Neural cell (in vitro differentiated cells): Measurements from ENCODE around the gene WFS1. TPM values are rescaled to one million over a fixed set of nuclear protein-coding genes. Genes with fewer than 3 reads are reported as not detected.

ENCODE experiments used
- H2AFZ ChIP-seq: fragments of 200-600, 300-800 bp; sonication (generic), shearing (Covaris generic); 2 replicates; pipeline ENCODE4 v1.6.0; 2014; ENCODE audit warnings: low read depth, mild to moderate bottlenecking, antibody characterized with exemption, low read length, moderate library complexity
- H3F3A ChIP-seq: fragments of 200-600 bp; shearing (Covaris generic); 2 replicates; pipeline ENCODE4 v1.6.1; 2016; ENCODE audit warnings: mild to moderate bottlenecking, moderate library complexity, mixed read lengths, antibody characterized with exemption, low read length; ENCODE audit not compliant: insufficient read depth, poor library complexity, severe bottlenecking
- H3K27ac ChIP-seq: fragments of 200-600, 300-800 bp; sonication (generic), shearing (Covaris generic); 2 replicates; pipeline ENCODE4 v1.5.1; 2014; ENCODE audit warnings: mild to moderate bottlenecking, low read length, moderate library complexity
- H3K27me3 ChIP-seq: fragments of 300-800, 200-600 bp; sonication (generic), shearing (Covaris generic); 2 replicates; pipeline ENCODE4 v1.6.0; 2014; ENCODE audit warnings: mild to moderate bottlenecking, low read depth, low read length, moderate library complexity; ENCODE audit not compliant: insufficient read depth
- H3K36me3 ChIP-seq: fragments of 300-800, 200-600 bp; sonication (generic), shearing (Covaris generic); 2 replicates; pipeline ENCODE4 v1.5.1; 2014; ENCODE audit warnings: mild to moderate bottlenecking, antibody characterized with exemption, low read length, moderate library complexity; ENCODE audit not compliant: insufficient read depth
- H3K4me2 ChIP-seq: fragments of 300-800, 200-600 bp; sonication (generic), shearing (Covaris generic); 2 replicates; pipeline ENCODE4 v1.6.0; 2014; ENCODE audit warnings: mild to moderate bottlenecking, low read length
- H3K4me3 ChIP-seq: fragments of 300-800, 200-600 bp; sonication (generic), shearing (Covaris generic); 2 replicates; pipeline ENCODE4 v1.5.1; 2014; ENCODE audit warnings: mild to moderate bottlenecking, low read length, moderate library complexity
- H3K79me2 ChIP-seq: fragments of 200-600 bp; shearing (Covaris generic); replicated peaks from 2 replicates; pipeline ENCODE4 v1.6.0; 2014; ENCODE audit warnings: mild to moderate bottlenecking, low read length, moderate library complexity; ENCODE audit not compliant: insufficient read depth
- H3K9ac ChIP-seq: fragments of 300-800, 200-600 bp; sonication (generic), shearing (Covaris generic); 2 replicates; pipeline ENCODE4 v1.6.1; 2016; ENCODE audit warnings: mild to moderate bottlenecking, low read length, mixed read lengths
- H3K9me2 ChIP-seq: fragments of 200-600 bp; shearing (Covaris generic); 2 replicates; pipeline ENCODE4 v1.6.1; 2016; ENCODE audit warnings: mild to moderate bottlenecking, low read length, mixed read lengths; ENCODE audit not compliant: insufficient read depth
- H3K9me3 ChIP-seq: fragments of 200-600, 300-800 bp; sonication (generic), shearing (Covaris generic); 2 replicates; pipeline ENCODE4 v1.6.1; 2016; ENCODE audit warnings: mild to moderate bottlenecking, mixed run types, low read length, moderate library complexity, mixed read lengths
- H4K20me1 ChIP-seq: fragments of 200-600 bp; shearing (Covaris generic); 2 replicates; pipeline ENCODE4 v1.6.1; 2016; ENCODE audit warnings: mild to moderate bottlenecking, mixed run types; ENCODE audit not compliant: insufficient read depth
- EP300 ChIP-seq: fragments of 450-650 bp; conservative IDR thresholded peaks from 2 replicates; pipeline ENCODE4 v1.6.1; 2014; ENCODE audit warnings: antibody characterized with exemption, mild to moderate bottlenecking, moderate library complexity; ENCODE audit not compliant: poor library complexity, severe bottlenecking
- EZH2 ChIP-seq: fragments of 200-600, 300-800 bp; shearing (Covaris generic), sonication (generic); IDR thresholded peaks from 2 replicates; pipeline ENCODE4 v1.6.1; 2014; ENCODE audit warnings: antibody characterized with exemption, low read length, borderline replicate concordance, mild to moderate bottlenecking; ENCODE audit not compliant: insufficient read depth, poor library complexity, severe bottlenecking
- MXI1 ChIP-seq: fragments of 450-650 bp; conservative IDR thresholded peaks from 2 replicates; pipeline ENCODE4 v1.6.1; 2014; ENCODE audit warnings: antibody characterized with exemption, mild to moderate bottlenecking; ENCODE audit not compliant: poor library complexity, severe bottlenecking
- POLR2AphosphoS5 ChIP-seq: IDR thresholded peaks from 2 replicates; pipeline ENCODE4 v1.6.1; 2012
- RAD21 ChIP-seq: fragments of 450-650 bp; conservative IDR thresholded peaks from 2 replicates; pipeline ENCODE4 v1.6.1; 2014; ENCODE audit warnings: antibody characterized with exemption, mild to moderate bottlenecking, moderate library complexity
- REST ChIP-seq: IDR thresholded peaks from 2 replicates; pipeline ENCODE4 v1.6.1; 2012; ENCODE audit warnings: borderline replicate concordance
- SMC3 ChIP-seq: fragments of 450-650 bp; conservative IDR thresholded peaks from 2 replicates; pipeline ENCODE4 v1.6.1; 2014; ENCODE audit warnings: antibody characterized with exemption, mild to moderate bottlenecking, moderate library complexity; ENCODE audit not compliant: poor library complexity
- TAF1 ChIP-seq: IDR thresholded peaks from 2 replicates; pipeline ENCODE4 v1.6.1; 2012; ENCODE audit warnings: low read depth
- polyA plus RNA-seq: library from polyadenylated mRNA; depleted of rRNA; stranded (reverse); fragments of >200 nt; gene quantifications from 2 replicates; pipeline ENCODE4 v1.2.3, GENCODE V29; 2014
- TF ChIP-seq, protein P1 (sequence below): fragments of 450-650 bp; IDR thresholded peaks from 2 replicates; pipeline ENCODE4 v1.5.1; 2014; ENCODE audit warnings: antibody characterized with exemption, mild to moderate bottlenecking, moderate library complexity; ENCODE audit not compliant: poor library complexity, severe bottlenecking

WFS1 gene
- polyA plus RNA-seq, 1 donor from 2014 or later, result 4.5 TPM

- no peaks in the 10 kb centered on the region for H3K9me3 ChIP-seq
- H3K4me2 ChIP-seq, result no peak overlapping the region
- no peak overlapping the region for H3K4me3 ChIP-seq
- H3K9ac ChIP-seq, result no peak overlapping the region
- no peaks in the 10 kb centered on the region for H3K79me2 ChIP-seq
- H3K27me3 ChIP-seq, result no peaks in the 10 kb centered on the region
- no peak for TF ChIP-seq RAD21
- no peak for TF ChIP-seq EZH2
- TF ChIP-seq EP300, result no peak
- TF ChIP-seq, protein P1, sequence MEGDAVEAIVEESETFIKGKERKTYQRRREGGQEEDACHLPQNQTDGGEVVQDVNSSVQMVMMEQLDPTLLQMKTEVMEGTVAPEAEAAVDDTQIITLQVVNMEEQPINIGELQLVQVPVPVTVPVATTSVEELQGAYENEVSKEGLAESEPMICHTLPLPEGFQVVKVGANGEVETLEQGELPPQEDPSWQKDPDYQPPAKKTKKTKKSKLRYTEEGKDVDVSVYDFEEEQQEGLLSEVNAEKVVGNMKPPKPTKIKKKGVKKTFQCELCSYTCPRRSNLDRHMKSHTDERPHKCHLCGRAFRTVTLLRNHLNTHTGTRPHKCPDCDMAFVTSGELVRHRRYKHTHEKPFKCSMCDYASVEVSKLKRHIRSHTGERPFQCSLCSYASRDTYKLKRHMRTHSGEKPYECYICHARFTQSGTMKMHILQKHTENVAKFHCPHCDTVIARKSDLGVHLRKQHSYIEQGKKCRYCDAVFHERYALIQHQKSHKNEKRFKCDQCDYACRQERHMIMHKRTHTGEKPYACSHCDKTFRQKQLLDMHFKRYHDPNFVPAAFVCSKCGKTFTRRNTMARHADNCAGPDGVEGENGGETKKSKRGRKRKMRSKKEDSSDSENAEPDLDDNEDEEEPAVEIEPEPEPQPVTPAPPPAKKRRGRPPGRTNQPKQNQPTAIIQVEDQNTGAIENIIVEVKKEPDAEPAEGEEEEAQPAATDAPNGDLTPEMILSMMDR, result no peak
- TF ChIP-seq MXI1, result no peak
- no peak for TF ChIP-seq TAF1
- TF ChIP-seq POLR2AphosphoS5, result no peak
- TF ChIP-seq REST, result no peak
- TF ChIP-seq SMC3, result no peak
- no peaks in the 10 kb centered on the region for H4K20me1 ChIP-seq
- no peak overlapping the region for H2AFZ ChIP-seq
- H3K27ac ChIP-seq, result no peak overlapping the region
- H3F3A ChIP-seq, result no peaks in the 10 kb centered on the region
- H3K36me3 ChIP-seq, result no peaks in the 10 kb centered on the region
- H3K9me2 ChIP-seq, result no peaks in the 10 kb centered on the region
Observed at GRCh38 chr4:6290256-6290655, 20.6 kb downstream of the WFS1 start.

DNA sequence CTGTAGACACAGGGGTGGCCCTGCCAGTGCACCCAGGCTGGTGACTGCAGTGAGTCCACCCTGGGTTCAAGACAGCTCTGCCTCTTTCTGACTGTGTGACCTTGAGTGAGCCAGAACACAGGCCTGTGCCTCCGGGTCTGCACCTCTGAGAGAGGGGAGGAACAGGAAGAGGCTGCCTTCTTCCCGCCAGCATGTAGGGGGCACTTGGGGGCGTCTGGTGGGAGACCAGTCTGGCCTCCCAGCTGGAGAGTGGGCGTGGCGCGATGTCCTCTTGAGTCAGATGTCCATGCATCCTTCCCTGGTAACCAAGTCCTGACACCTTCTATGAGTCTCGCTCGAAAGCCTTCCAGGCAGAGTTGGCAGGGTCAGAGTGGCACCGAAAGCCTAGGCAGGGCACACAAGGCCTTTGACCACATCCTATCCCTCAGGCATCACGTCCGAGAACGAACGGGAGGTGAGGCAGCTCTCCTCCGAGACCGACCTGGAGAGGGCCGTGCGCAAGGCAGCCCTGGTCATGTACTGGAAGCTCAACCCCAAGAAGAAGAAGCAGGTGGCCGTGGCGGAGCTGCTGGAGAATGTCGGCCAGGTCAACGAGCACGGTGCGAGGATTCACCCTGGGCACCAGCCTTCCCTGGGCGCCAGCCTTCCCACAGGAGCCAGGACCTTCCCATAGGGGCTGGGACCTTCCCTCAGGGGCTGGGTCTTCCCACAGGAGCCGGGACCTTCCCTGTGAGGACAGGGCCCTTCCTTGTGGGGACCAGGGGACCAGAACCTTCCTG, 21.3 kb downstream of the WFS1 start:
- Histone ChIP-seq H3K9me2 (no peaks in the 10 kb centered on the region), H3K4me2 (no peak overlapping the region), H4K20me1 (no peaks in the 10 kb centered on the region), H3K9ac (no peak overlapping the region), H3K9me3 (no peaks in the 10 kb centered on the region), H3K79me2 (no peaks in the 10 kb centered on the region), H2AFZ (no peak overlapping the region), H3K4me3 (no peak overlapping the region), H3K36me3 (no peaks in the 10 kb centered on the region), H3K27ac (no peak overlapping the region), H3K27me3 (no peaks in the 10 kb centered on the region), H3F3A (no peaks in the 10 kb centered on the region)
- TF ChIP-seq SMC3 (no peak), REST (no peak), RAD21 (no peak), TAF1 (no peak), POLR2AphosphoS5 (no peak), EP300 (no peak), EZH2 (no peak), MXI1 (no peak)
- TF ChIP-seq, protein P1, result no peak
